ENCODE measurements around the gene DPH6.
"Not testable (repeated sequence)": the region's sequence is repeated elsewhere in the genome, so short reads cannot be mapped to it uniquely, and the experiment has no call there.

Gene DPH6

DNA sequence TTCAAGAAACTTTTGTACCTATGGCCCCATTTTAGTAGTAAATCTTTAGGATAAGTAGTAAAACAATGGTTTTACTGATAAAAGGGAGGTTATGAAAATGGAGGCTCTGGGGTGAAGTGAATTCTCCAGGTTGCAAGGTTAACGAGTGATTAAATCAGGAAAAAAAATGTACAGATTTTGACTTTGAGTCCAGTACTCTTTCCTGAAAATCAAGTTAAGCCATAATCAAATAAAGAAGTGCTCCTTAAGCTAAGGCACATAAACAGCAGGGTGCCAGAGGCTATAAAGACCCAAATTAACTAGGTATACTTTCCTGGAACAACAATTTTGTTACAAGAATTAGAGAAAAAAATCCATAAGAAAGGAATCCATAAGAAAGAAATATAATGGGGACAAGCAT lies 114.7 kb downstream of the DPH6 start:
- DNase-seq: no peak

DNA sequence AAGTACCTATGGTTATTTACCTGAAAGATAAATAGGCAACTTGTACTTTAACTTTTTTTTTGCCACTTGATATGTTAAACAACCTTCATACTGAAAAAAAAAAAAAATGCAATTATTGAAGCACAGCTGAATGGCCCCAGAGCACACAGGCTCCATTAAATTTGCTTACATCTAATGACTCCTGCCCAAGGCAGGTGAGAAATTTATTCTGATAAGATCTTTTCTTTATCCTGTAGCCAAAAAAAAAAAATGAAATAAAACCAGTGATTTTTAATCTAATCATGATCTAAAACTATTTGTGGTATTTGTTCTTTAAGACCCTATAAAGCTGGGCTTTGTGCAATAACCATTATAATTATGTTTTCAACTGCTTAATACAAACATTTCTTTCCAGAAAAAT lies 115.7 kb downstream of the DPH6 start:
- no peak for DNase-seq

DNA sequence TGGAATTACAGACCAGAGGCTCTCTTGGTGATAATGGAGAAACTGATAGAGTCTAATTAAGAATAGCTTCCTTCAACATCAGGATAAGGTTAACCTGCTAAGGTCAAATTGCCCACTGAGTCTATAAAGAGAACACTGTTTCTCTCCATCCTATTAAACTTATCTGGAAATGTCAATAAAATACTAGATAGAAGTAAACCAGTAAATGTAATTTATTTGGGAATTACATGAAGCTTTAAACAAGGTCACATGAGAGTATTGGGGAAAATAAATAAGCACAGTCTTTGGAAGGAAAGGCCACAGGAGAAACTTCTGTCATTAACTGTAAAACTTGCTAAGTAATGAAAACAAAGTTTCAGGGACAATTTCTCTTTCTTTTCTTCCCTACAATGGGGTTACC lies 118.5 kb downstream of the DPH6 start:
- DNase-seq: no peak

DNA sequence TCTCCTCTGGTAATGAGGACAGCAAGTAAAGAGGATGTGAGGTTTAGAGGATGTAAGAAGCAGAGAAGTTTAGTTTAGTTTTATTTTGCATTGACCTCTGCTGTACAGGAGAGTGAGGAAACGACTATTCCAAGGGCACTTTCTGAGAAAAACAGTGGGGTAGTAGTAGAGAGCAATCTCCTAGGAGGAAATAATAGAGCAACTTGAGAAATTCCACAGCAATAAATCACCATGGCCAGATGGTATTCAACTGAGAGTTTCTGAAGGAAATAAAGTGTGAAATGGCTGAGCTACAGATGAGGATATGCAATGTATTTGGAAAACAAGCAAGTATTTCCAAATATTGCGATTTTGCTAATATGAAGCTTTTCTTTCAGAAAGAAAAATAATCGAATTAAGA lies 118.9 kb downstream of the DPH6 start:
- no peak for DNase-seq

DNA sequence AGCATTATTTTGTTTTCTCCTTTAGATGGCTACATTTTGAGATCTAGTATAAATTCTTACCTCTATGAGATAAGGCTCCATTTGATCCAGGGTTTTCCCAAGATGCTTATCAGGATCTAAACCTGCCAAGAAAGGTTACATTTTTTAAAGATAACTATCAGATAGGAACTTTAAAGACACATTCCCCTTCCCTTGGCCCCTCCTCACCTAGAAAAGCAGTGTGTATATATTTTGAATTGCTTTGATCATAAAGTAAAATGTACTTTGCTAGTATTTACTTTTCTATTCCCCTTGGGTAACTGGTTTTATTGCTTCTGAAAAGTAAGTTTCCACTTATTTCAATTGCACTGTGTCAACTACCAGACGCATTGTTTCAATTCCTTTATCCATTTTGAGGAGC lies 135.2 kb downstream of the DPH6 start:
- no peak for DNase-seq

DNA sequence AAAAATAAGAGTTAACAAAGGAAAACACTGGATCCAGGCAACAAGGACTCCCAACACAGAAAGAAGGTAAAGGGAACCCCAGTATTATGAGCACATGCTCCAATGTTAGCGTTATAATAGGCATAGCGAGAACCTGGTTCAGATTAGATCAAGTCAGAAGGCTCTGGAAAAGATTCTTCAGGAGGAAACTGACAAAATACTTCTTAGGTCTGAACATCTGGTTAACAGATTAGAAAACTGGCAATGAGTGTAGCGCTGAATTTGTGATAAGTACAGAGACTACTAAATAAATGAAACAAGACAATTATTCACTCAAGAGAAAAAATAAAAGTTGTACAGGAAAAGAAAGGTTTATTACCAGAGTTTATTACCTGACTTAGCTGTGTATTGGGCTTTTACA lies 146.1 kb downstream of the DPH6 start:
- DNase-seq: no peak

DNA sequence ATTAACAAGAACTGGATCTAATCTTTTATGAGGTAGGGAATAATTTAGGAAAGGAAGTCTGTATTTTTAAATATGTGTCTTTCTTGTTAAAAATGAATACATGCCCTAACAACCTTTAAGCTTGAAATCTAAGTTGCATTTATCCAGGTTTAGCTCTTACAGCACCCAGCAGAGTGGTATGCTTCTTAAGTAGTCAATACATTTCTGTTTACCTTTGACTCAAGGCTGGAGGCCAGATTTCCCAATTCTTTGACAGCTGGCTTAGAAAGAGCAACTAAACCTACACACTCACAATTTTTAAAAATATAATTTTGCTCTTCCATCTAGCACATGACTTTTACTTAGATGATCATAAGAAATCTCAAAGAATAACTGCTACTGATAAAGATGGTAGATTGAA lies 148.9 kb downstream of the DPH6 start:
- DNase-seq: no peak

DNA sequence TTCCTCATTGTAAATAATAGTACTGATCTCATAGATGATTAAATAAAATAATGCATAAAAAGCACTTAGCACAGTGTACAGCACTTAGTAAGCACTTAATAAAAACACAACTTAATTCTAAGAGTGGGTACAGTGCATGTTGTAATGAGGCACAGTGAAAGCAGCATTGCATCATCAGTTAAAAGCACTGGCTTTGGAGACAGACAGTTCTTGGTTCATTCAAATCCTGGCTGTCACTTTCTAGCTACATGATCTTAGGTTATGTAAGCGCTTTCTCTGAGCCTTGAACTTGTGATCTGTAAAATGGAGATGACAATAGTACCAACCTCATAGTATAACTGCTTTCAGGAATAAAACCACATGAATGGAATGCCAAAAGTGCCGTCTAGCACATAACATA lies 151.5 kb downstream of the DPH6 start:
- no peak for DNase-seq

DNA sequence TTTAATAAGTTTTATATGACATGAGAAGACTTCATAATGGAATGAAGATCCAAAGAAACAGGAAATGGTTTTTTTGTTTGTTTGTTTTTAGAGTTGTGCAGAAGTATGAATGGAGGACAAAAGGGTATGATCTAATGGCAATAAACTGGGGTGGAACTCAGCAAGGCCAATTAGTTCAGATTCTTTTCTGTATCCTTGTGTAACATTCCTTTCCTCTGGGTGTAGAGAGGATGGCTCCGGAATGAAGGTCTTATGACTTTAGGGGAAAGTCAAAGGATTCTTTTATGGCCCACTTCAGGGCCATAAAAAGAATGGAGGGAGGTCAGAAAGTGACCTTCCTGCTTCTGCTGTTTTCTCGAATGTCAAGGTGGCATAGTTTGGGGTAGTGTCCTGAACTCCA lies 152.6 kb downstream of the DPH6 start:
- no peak for DNase-seq

DNA sequence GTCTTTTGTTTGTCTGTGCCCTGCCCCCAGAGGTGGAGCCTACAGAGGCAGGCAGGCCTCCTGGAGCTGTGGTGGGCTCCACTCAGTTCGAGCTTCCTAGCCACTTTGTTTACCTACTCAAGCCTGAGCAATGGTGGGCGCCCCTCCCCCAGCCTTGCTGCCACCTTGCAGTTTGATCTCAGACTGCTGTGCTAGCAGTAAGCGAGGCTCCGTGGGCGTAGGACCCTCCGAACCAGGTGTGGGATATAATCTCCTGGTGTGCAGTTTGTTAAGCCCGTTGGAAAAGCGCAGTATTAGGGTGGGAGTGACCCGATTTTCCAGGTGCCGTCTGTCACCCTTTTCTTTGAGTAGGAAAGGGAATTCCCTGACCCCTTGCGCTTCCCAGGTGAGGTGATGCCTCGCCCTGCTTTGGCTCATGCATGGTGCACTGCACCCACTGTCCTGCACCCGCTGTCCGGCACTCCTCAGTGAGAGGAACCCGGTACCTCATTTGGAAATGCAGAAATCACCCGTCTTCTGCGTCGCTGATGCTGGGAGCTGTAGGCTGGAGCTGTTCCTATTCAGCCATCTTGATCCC lies 154.5 kb downstream of the DPH6 start:
- DNase-seq: not testable (repeated sequence)

DNA sequence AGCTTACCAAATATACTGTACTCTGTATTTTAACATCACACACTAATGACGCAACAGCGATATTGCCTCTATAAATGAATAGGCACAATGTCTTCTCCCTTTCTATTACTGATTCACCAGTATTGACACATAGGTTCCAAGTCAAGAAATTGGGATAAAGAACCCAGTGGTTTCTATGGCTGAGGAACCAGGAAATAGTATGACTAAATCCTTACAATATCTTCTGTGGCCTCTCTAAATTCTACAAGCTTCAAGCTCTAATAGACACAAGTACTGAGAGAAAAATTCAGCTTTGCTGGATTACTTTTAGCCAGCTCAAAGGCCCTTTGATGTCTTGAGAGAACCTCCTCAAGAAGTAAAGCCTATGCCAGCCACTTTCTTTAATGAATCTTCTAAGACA lies 162.5 kb downstream of the DPH6 start:
- no peak for DNase-seq

DNA sequence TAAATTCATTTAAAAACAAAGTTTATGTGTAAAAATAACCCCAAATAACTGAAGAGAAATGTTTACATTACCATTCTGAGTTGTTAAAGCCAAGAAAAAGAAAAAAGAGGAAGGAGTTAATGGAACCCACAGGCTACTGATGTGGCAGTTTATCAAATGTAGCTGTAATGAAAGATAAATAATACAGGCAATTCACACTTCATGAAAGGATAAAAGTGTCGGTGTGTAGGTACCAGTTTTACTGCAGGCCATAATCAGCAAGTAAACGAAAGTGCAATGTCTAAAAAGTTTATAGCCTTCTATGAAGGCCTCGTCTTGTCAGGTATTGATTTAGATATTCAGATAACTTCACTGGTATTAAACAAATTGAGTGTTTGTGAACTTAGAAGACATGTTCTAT lies 164.6 kb downstream of the DPH6 start:
- no peak for DNase-seq

DNA sequence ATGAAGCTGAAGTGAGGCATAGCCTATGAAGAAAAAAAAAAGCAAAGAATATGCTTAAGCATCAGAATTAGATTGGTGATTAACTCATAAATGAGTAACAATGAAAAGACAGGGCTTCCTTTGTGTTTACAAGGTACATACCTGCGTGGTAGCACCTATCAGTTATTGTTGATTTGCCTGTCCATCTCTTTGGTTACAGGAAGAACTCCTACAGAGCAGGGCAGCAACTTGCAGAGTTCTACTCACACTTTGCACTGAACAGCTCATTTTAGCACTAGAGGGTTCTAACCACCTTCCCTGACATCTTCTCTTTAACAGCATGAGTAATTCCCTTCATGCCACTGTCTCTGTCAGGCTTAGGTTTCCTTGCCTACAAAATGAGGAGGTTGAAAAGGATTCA lies 166.0 kb downstream of the DPH6 start:
- no peak for DNase-seq

DNA sequence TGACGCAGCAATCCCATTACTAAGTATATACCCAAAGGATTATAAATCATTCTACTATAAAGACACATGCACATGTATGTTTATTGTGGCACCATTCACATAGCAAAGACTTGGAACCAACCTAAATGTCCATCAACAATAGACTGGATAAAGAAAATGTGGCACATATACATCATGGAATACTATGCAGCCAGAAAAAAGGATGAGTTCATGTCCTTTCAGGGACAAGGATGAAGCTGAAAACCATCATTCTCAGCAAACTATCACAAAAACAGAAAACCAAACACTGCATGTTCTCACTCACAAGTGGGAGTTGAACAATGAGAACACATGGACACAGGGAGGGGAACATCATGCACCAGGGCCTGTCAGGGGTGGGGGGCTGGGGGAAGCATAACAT lies 167.5 kb downstream of the DPH6 start:
- not testable (repeated sequence) for DNase-seq

DNA sequence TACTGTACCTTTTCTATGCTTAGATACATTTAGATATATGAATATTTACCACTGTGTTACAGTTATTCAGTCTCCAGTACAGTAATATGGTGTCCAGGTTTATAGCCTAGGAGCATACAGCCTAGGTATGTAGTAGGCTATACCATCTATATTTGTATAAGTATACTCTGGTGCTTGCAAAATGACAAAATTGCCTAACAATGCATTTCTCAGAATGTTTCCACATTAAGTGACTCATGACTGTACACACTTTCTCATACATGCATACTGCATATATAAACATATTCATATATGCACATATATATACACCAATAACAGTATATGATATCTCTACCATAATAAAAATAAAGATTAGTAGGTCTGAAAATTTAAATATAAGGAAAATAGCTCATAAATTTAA lies 169.3 kb downstream of the DPH6 start:
- no peak for DNase-seq

DNA sequence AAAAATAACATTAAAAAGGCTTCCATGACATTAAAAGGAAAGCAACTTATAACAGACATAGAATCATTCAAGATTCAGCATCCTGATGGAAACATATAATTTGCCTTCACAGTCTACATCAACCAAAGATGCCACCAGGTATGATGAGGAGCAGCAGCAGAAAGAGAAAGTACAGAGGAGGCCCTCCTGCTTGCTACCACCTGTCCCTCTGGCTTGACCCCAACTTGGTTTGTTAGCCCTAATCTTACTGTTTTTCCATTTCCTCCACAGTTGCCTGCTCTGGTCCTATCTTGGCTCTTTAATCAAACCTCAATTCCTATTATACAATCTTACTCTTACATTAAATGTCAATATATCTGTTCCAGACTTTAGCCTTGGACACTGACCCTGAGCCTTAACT lies 171.3 kb downstream of the DPH6 start:
- DNase-seq: no peak

DNA sequence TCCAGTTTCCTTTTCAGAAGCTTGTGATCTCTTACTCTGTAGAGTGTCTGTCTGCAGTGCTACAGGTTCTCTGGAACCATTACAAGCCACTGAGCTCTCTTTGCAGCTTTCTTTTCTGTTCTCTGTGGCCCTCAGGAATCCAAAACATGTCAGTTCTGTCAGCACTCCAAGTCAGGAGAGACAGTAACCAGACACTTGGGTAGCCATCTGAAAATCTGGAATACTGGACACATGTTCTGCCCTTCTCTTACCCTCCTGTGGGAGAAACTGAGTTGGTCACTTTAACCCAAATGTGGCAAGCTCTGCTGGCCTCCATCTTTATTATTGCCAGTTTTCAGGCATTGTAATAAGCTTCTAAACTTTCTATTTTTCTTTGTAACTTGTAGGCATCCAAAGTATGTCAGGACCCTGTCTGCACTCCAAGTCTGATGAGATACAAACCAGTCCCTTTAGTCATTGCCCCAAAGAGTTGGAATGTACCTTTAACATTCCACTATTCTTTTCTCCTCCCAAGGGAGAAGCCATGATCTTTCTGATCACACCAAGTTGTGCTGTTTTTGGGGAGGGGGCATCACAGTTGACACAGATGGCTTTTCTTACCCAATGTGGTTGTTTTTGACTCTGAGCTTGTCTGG lies 183.7 kb downstream of the DPH6 start:
- DNase-seq: no peak

DNA sequence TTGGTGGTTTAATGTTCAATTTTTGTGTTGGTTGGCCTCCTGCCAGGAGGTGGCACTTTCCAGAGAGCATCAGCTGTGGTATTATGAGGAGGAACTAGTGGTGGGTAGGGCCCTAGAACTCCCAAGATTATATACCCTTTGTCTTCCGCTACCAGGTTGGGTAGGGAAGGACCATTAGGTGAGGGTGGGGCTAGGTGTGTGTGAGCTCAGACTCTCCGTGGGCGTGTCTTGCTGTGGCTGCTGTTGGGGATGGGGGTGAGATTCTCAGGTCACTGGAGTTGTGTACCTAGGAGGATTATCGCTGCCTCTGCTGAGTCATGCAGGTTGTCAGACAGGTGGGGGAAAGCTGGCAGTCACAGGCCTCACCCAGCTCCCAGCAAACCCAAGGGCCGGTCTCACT lies 187.1 kb downstream of the DPH6 start:
- no peak for DNase-seq

DNA sequence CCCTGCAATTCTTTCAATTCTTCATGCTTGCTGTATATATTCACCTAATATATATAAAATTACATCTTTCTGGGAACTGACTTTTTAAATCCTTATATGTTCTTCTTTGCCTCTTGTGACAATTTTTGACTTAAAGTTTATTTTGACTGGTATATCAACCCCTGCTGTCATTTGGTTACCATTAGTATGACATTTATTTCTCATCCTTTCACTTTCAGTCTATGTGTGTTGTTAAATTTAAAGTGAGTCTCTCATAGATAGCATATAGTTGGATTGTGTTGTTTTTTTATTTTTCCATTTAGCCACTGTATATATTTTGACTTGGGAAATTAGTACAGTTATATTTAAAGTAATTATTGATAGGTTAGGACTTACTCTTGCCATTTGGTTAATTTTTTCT lies 194.9 kb downstream of the DPH6 start:
- no peak for DNase-seq

DNA sequence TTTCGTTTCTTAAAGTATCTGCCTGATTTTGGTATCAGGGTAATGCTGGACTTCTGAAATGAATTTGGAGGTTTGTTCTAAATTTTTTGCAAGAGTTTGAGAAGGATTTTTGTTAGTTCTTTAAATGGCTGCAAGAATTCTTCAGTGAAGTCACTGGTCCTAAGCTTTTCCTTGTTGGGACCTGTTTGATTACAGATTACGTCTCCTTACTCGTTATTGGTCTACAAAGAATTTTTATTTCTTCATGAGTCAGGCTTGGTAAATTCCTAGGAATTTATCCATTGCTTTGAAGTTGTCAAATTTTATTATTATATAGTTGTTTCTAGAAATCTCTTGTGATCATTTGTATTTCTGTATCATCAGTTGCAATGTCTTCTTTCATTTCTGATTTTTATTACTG lies 196.0 kb downstream of the DPH6 start:
- no peak for DNase-seq

DNA sequence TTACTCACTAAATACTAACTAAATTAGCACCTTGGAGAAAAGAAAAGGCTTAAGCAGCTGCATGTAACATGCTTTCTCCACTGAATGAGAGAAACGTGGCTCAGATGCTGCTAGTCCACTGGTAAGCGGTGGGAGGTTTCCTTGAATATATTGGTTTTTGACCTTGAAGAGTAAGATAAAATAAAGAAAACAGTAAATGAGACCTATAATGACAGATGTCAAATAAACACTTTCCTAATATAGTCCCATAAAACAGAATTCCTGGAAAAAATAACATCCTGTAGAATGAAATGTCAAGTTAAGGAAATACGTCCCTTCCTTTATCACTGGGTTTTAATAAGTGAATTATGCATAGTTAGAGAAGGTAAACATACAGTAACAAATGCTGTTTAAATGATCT lies 215.0 kb downstream of the DPH6 start:
- DNase-seq: no peak

DNA sequence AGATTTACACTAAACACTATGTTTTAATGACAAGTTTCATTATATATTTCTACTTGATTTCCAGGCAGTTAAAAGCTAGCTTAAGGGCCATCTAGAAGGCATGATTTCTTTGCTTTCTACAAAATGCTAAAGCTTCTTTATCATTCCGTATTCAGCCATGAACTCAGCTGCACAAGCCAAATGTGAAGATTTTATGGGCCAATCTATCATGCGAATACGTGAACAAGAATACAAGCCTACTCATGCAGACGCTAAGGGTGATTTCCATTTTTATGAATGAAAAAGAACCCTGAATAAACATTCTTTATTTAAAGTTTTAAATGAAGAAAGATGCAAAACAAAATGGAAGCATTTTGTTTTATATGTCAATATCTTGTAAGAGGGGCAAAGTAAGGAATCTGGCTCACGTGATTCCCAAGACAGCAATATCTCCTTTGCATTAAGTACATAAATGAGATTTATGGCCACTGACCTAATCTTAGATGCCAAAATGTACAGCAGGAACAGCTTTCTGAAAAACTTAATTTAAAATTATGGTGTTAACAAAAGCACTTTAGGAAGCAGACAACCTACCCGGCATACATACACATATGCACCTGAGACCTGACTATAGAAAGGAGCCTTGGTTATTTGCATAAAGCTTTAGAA lies 215.8 kb downstream of the DPH6 start:
- no peak for DNase-seq

DNA sequence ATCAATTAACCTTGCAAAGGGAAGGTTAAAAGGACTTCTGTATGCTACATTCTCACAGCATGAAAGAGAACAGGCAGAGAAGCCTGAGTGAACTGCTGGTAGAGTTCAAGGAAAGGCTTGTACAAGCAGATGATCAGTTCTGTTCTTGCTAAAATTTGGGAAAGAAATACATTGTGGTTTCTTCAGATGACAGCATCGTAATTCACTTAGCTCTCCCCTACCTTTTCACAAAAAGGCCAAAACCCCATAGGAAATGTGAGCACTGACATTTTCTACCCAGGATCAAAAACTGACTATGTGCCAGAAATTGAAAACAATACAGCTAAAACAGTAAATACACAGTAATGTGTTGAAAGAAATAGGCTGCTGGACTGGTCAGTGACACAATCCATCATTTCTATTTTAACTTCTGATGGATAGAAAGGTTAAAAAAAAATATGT lies 216.4 kb downstream of the DPH6 start:
- no peak for DNase-seq

DNA sequence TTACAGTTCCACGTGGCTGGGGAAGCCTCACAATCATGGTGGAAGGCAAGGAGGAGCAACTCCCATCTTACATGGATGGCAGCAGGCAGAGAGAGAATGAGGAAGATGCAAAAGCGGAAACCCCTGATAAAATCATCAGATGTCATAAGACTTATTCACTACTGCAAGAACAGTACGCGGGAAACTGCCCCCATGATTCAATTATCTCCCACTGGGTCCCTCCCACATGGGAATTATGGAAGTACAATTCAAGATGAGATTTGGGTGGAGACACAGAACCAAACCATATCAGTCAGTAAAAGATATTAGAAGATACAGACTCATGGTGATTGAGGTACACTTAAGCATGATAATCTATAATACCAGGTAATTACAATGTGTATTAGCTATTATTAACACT lies 217.1 kb downstream of the DPH6 start:
- DNase-seq: not testable (repeated sequence)

DNA sequence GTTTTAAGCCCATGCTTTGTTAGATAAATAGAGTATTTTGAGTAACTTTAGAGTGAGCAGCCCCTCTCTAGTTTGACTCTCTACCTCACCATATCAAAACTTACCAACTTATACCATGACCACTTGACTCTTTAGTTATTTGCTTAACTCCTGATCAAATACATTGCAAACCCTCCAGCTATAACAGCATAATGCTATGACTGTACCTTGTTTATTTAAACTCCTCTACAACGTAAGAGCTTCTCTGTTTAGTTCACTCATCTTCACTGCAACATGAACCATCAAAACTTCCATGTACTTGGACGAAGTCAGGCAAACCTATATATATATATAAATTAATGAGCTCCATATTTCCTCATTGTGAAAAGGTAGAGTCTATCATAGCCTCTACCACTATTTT lies 218.2 kb downstream of the DPH6 start:
- DNase-seq: no peak
